Sigmoid colon (tissue), 7 donors: Measurements from ENCODE around the gene BOD1. TPM values are rescaled to one million over a fixed set of nuclear protein-coding genes. Genes with fewer than 3 reads are reported as not detected.

Experiments used
- DNase-seq: peaks from one replicate; pipeline ENCODE4 v3.0.0-alpha.2; 2019
- H3K27ac ChIP-seq, 4 donors: fragments of 200-600 bp; sonication (generic); one replicate each; pipeline ENCODE4 v1.5.1; 2016 to 2019; ENCODE audit warnings: mild to moderate bottlenecking in 1 of 4
- H3K27me3 ChIP-seq, 3 donors: fragments of 200-600 bp; sonication (generic); one replicate each; pipeline ENCODE4 v1.5.1; 2019; ENCODE audit warnings: mild to moderate bottlenecking in 1 of 3
- H3K36me3 ChIP-seq, 4 donors: fragments of 200-600 bp; sonication (generic); one replicate each; pipeline ENCODE4 v1.5.1; 2016 to 2019
- H3K4me1 ChIP-seq, 4 donors: fragments of 200-600 bp; sonication (generic); one replicate each; pipeline ENCODE4 v1.5.1; 2017 to 2019
- H3K4me3 ChIP-seq, 4 donors: fragments of 200-600 bp; sonication (generic); one replicate each; pipeline ENCODE4 v1.5.1; 2017 to 2019; ENCODE audit warnings: mild to moderate bottlenecking in 2 of 4, moderate library complexity in 1 of 4
- H3K9me3 ChIP-seq, 4 donors: fragments of 200-600 bp in 3 of 4; sonication (generic) in 3 of 4; one replicate each; pipeline versions ENCODE4 v1.5.1 to v1.6.1; 2013 to 2019
- EP300 ChIP-seq, 4 donors: sonication (generic); formaldehyde crosslinking; IDR thresholded peaks; one replicate each; pipeline ENCODE4 v1.6.1; 2017; ENCODE audit warnings: antibody characterized with exemption in 4 of 4
- POLR2A ChIP-seq, 2 donors: fragments of 450-650 bp; IDR thresholded peaks; one replicate each; pipeline ENCODE4 v1.6.1; 2016; ENCODE audit warnings: antibody characterized with exemption in 2 of 2, mild to moderate bottlenecking in 2 of 2, moderate library complexity in 2 of 2
- POLR2AphosphoS5 ChIP-seq, 4 donors: sonication (generic); formaldehyde crosslinking; IDR thresholded peaks; one replicate each; pipeline ENCODE4 v1.6.1; 2017; ENCODE audit warnings: antibody characterized with exemption in 4 of 4
- WGBS, 2 donors: extraction: QIAGEN DNeasy Blood & Tissue Kit; methylation state at CpG; one replicate each; pipeline ENCODE4 v1.1.7; 2013; 5-methylcytosine and 5-hydroxymethylcytosine counted together
- intact Hi-C: fragments of 100-400 bp; cut with DNase I; formaldehyde crosslinking; loops from one replicate; pipeline ENCODE4 v1.15.1; 2023
- polyA plus RNA-seq, 3 donors: library from polyadenylated mRNA; stranded (reverse); fragments of 200-250 nt; gene quantifications; one replicate each; pipeline ENCODE4 v1.2.3, GENCODE V29; 2013
- total RNA-seq, 4 donors: library from RNA; depleted of rRNA; stranded (reverse); fragments of >200 nt; gene quantifications; one replicate each; pipeline ENCODE4 v1.1.0, GENCODE V29; 2016
- TF ChIP-seq, protein P1 (sequence below), 4 experiments: fragments of 450-650 bp in 3 of 4; fragments of 200-600 bp in 1 of 4; IDR thresholded peaks; one replicate each; pipeline ENCODE4 v1.5.1; 2016 to 2019; ENCODE audit warnings: antibody characterized with exemption in 4 of 4, mild to moderate bottlenecking in 3 of 4, moderate library complexity in 2 of 4
- donor health status: healthy with polysubstance abuse.
- donor health status: Bipolar disorder and iron deficiency.
- donor health status: healthy.

The BOD1 gene
- total and polyA plus RNA-seq, 7 donors: 17.6 to 71.3 (median 39.3) TPM

DNA sequence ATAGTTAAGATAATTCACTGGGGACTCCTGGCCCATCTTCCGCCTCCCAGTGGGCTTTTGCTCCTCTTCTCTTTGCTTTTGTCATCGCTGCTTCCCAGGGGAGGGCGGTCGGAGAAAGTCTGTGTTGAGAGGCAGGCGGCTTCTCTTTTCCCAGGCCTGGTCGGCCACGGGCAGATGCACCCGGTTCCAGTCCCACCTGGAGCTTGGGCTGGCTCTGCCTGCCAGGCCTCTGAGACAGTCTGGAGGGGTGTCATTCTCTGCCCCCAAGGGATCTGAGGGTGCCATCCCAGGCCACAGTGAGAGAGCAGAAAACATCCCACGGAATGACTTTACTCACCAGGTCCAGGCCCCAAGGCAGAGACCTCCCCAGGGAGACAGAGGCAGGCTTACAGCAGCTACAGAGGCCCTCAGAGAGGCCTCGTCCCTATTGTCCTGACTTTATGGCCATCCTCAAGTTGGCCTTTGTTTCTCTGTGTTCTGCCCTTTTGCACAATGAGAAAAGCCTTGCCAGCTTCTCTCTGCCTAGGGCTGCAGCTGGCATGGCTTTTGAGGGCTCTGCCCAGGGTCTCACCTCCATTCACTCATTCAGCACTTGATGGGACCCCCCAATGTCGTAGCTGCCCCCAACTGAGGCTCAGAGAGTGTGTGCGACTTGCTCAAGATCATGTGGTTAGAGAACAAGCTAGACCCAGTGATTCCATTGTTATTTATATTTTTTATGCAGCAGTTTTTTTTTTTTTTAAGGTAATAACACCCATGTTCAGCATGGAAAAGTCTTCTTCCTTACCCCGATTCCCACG is 44.2 kb upstream of the BOD1 start:
- Histone ChIP-seq H3K4me3 (no peak overlapping the region), H3K27ac (no peak overlapping the region), H3K27me3 (no peaks in the 10 kb centered on the region), H3K36me3 (no peaks in the 10 kb centered on the region), H3K9me3 (no peaks in the 10 kb centered on the region), H3K4me1 (no peaks in the 10 kb centered on the region)
- TF ChIP-seq POLR2A (IDR thresholded peaks at IDR 0.05) (no peak), EP300 (IDR thresholded peaks at IDR 0.05) (no peak), POLR2AphosphoS5 (IDR thresholded peaks at IDR 0.05) (no peak)
- TF ChIP-seq, protein P1, sequence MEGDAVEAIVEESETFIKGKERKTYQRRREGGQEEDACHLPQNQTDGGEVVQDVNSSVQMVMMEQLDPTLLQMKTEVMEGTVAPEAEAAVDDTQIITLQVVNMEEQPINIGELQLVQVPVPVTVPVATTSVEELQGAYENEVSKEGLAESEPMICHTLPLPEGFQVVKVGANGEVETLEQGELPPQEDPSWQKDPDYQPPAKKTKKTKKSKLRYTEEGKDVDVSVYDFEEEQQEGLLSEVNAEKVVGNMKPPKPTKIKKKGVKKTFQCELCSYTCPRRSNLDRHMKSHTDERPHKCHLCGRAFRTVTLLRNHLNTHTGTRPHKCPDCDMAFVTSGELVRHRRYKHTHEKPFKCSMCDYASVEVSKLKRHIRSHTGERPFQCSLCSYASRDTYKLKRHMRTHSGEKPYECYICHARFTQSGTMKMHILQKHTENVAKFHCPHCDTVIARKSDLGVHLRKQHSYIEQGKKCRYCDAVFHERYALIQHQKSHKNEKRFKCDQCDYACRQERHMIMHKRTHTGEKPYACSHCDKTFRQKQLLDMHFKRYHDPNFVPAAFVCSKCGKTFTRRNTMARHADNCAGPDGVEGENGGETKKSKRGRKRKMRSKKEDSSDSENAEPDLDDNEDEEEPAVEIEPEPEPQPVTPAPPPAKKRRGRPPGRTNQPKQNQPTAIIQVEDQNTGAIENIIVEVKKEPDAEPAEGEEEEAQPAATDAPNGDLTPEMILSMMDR (IDR thresholded peaks at IDR 0.05): no peak
- 90 to 91% methylated on average over 14 of the region's 14 CpGs for WGBS, 2 donors
- intact Hi-C loops: no loop called here
- no peak for DNase-seq

DNA sequence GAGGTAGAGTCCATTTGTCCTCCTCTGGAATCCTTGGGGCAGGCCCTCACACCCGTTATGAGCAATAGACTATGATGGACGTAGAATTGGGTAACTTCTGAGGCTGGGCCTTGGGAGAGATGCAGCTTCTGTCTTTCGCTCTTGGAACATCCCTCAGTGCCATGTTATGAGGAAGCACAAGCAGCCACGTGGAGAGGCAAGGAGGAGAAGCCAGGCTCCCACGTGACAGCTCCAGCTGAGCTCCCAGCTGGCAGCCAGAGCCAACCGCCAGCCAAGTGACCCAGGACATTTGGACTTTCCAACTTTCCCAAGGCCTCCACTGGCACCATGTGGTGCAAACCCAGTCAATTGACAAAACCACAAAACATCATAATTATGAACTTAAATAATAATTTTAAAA is 43.0 kb upstream of the BOD1 start:
- DNase-seq: no peak
- TF ChIP-seq, protein P1 (IDR thresholded peaks at IDR 0.05): no peak
- no peak for TF ChIP-seq POLR2A (IDR thresholded peaks at IDR 0.05)
- no peak for TF ChIP-seq POLR2AphosphoS5 (IDR thresholded peaks at IDR 0.05)
- TF ChIP-seq EP300 (IDR thresholded peaks at IDR 0.05): no peak
- 90 to 92% methylated on average over 6 of the region's 6 CpGs for WGBS, 2 donors
- Histone ChIP-seq H3K9me3 (no peaks in the 10 kb centered on the region), H3K27ac (no peak overlapping the region), H3K36me3 (no peaks in the 10 kb centered on the region), H3K4me1 (no peaks in the 10 kb centered on the region), H3K4me3 (no peak overlapping the region), H3K27me3 (no peaks in the 10 kb centered on the region)
- intact Hi-C loops: no loop called here

DNA sequence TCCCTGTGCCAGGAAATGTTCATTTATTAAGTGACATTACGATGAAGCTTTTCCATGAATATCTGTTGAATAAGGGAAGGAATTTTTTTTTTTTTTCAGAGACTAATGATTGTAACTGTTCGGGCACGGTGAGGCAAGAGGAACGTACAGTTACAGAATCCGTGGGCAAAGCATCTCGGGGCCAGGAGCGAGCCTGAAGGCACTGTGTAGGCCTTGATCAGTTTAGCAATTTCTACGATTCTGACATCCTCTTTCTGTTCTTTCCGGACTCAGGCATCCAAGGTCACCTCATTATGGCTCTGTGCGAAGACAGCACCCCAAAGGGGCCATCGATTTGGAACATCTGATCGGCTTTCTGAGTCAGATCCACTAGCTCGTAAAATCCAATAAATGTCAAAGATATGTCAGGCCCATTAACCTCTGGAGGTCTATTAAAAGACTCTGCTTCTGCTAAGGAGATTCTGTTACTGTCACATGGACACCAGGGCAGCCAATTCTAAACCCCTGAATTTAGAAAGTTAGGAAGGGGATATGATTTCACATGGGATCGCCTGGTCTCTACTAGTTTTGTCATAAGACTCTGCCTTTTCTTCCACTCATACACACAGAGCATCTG is 41.4 kb upstream of the BOD1 start:
- H3K36me3 ChIP-seq: no peaks in the 10 kb centered on the region
- DNase-seq: no peak
- H3K9me3 ChIP-seq: peaks cover 0 to 4% (median 0%) of the 10 kb centered on the region in 4 donors
- H3K27ac ChIP-seq: no peak overlapping the region
- WGBS, 2 donors: 75 to 90% methylated on average over 14 of the region's 14 CpGs
- intact Hi-C loops: no loop called here
- TF ChIP-seq EP300 (IDR thresholded peaks at IDR 0.05) (no peak), POLR2A (IDR thresholded peaks at IDR 0.05) (no peak), POLR2AphosphoS5 (IDR thresholded peaks at IDR 0.05) (no peak)
- TF ChIP-seq, protein P1 (IDR thresholded peaks at IDR 0.05): no peak
- no peaks in the 10 kb centered on the region for H3K27me3 ChIP-seq
- H3K4me1 ChIP-seq: no peaks in the 10 kb centered on the region
- no peak overlapping the region for H3K4me3 ChIP-seq

DNA sequence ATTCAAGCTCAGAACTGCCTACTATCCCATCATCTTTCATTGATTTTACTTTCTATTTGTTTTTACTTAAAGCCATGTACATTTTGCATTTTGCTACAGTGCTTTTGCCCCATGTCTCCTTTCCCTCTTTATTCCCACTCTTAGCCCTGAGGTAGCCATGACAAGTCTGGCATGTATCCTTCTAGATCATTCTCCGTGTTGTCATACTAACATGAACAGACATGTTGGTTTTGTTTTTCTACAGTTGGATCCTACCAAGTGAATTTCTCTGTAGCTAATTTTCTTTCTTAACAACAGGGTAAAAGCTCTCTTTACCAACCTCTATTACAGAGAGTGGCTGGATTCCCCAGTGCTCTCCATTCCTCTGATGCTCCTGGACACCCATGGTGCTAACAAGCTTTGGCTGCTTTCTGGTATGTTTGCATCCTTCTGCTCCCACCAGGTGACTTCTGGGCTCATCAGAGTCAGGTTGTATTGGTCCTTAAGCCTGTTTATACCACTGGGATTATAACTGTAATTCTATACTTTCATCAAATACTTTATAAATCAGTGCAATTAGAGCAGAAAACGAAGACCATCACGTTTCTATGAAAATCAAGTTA is 38.8 kb upstream of the BOD1 start:
- H3K27me3 ChIP-seq: no peaks in the 10 kb centered on the region
- no peak overlapping the region for H3K27ac ChIP-seq
- no peaks in the 10 kb centered on the region for H3K4me1 ChIP-seq
- intact Hi-C loops: no loop called here
- WGBS, 2 donors: 86 to 88% methylated on average over 3 of the region's 3 CpGs
- TF ChIP-seq POLR2A (IDR thresholded peaks at IDR 0.05) (no peak), EP300 (IDR thresholded peaks at IDR 0.05) (no peak), POLR2AphosphoS5 (IDR thresholded peaks at IDR 0.05) (no peak)
- TF ChIP-seq, protein P1 (IDR thresholded peaks at IDR 0.05): no peak
- peaks cover 0 to 4% (median 0%) of the 10 kb centered on the region in 4 donors for H3K9me3 ChIP-seq
- no peak overlapping the region for H3K4me3 ChIP-seq
- no peak for DNase-seq
- no peaks in the 10 kb centered on the region for H3K36me3 ChIP-seq
